ENCODE measurements around the gene ATIC.

- TF ChIP-seq, protein P1, sequence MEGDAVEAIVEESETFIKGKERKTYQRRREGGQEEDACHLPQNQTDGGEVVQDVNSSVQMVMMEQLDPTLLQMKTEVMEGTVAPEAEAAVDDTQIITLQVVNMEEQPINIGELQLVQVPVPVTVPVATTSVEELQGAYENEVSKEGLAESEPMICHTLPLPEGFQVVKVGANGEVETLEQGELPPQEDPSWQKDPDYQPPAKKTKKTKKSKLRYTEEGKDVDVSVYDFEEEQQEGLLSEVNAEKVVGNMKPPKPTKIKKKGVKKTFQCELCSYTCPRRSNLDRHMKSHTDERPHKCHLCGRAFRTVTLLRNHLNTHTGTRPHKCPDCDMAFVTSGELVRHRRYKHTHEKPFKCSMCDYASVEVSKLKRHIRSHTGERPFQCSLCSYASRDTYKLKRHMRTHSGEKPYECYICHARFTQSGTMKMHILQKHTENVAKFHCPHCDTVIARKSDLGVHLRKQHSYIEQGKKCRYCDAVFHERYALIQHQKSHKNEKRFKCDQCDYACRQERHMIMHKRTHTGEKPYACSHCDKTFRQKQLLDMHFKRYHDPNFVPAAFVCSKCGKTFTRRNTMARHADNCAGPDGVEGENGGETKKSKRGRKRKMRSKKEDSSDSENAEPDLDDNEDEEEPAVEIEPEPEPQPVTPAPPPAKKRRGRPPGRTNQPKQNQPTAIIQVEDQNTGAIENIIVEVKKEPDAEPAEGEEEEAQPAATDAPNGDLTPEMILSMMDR (IDR thresholded peaks at IDR 0.05) = no peak
- no peak for TF ChIP-seq POLR2A (IDR thresholded peaks at IDR 0.05)
Measured at GRCh38 chr2:215357660-215358059, 45.8 kb downstream of the ATIC start.

Data from heart left ventricle (tissue), 13 donors.